Spleen (tissue), 11 donors: ENCODE measurements around the gene ICOSLG. TPM values are rescaled to one million over a fixed set of nuclear protein-coding genes. Genes with fewer than 3 reads are reported as not detected.
"Not testable (repeated sequence)": the region's sequence is repeated elsewhere in the genome, so short reads cannot be mapped to it uniquely, and the experiment has no call there.

ENCODE experiments used
- DNase-seq: peaks from one replicate; pipeline ENCODE4 v3.0.0-alpha.2; 2020
- H3K27ac ChIP-seq, 8 donors: fragments of 200-600 bp; sonication (generic) in 7 of 8; 1 replicate in 4 of 8; 2 replicates in 4 of 8; pipeline versions ENCODE4 v1.5.0 to v1.8.0; 2016 to 2021; ENCODE audit warnings: inconsistent platforms in 4 of 8, mild to moderate bottlenecking in 4 of 8, moderate library complexity in 1 of 8
- H3K27me3 ChIP-seq, 7 donors: fragments of 200-600 bp; sonication (generic) in 6 of 7; replicated peaks in 1 of 7; 1 replicate in 4 of 7; 2 replicates in 3 of 7; pipeline versions ENCODE4 v1.5.0 to v1.8.0; 2016 to 2021; ENCODE audit warnings: inconsistent platforms in 3 of 7, mild to moderate bottlenecking in 1 of 7
- H3K36me3 ChIP-seq, 6 donors: fragments of 200-600 bp; sonication (generic) in 5 of 6; 1 replicate in 4 of 6; 2 replicates in 2 of 6; pipeline versions ENCODE4 v1.5.0 to v1.8.0; 2016 to 2021; ENCODE audit warnings: inconsistent platforms in 2 of 6
- H3K4me1 ChIP-seq, 6 donors: fragments of 200-600 bp; sonication (generic) in 5 of 6; 1 replicate in 3 of 6; 2 replicates in 3 of 6; pipeline versions ENCODE4 v1.5.0 to v1.8.0; 2016 to 2021; ENCODE audit warnings: inconsistent platforms in 3 of 6
- H3K4me3 ChIP-seq, 8 donors: fragments of 200-600 bp; sonication (generic) in 7 of 8; 1 replicate in 4 of 8; 2 replicates in 4 of 8; pipeline versions ENCODE4 v1.5.0 to v1.8.0; 2016 to 2021; ENCODE audit warnings: inconsistent platforms in 4 of 8, mild to moderate bottlenecking in 4 of 8, moderate library complexity in 2 of 8
- H3K9me3 ChIP-seq, 8 donors: fragments of 200-600 bp; sonication (generic) in 7 of 8; 1 replicate in 4 of 8; 2 replicates in 4 of 8; pipeline versions ENCODE4 v1.5.0 to v1.8.0; 2016 to 2021; ENCODE audit warnings: inconsistent platforms in 4 of 8
- POLR2A ChIP-seq, 3 donors: fragments of 450-650 bp; IDR thresholded peaks; one replicate each; pipeline ENCODE4 v1.5.1; 2017; ENCODE audit warnings: antibody characterized with exemption in 3 of 3, mild to moderate bottlenecking in 1 of 3
- POLR2AphosphoS5 ChIP-seq, 3 donors: sonication (generic); formaldehyde crosslinking; IDR thresholded peaks; one replicate each; pipeline ENCODE4 v1.5.1; 2017; ENCODE audit warnings: antibody characterized with exemption in 3 of 3
- WGBS, 5 donors: extraction: QIAGEN DNeasy Blood & Tissue Kit in 3 of 5; methylation state at CpG; one replicate each; pipeline versions ENCODE4 v1.1.5 to v1.1.7; 2013 to 2018; 5-methylcytosine and 5-hydroxymethylcytosine counted together
- intact Hi-C: fragments of 100-400 bp; cut with DNase I; formaldehyde crosslinking; loops from one replicate; pipeline ENCODE4 v1.15.0; 2023; ENCODE audit warnings: low total_unique reads
- polyA plus RNA-seq, 3 donors: library from polyadenylated mRNA; stranded (reverse); fragments of 200-250 nt; gene quantifications; one replicate each; pipeline ENCODE4 v1.2.1, GENCODE V29; 2013
- total RNA-seq, 7 donors: library from RNA; depleted of rRNA in 3 of 7; stranded (reverse); fragments of >200 nt in 3 of 7; fragmentation: NEBNext Ultra II Directional in 4 of 7; extraction: Animal tissue kit (Norgen Biotek cat#: 25700) in 4 of 7; gene quantifications; one replicate each; pipeline versions ENCODE4 v1.1.0 to v1.2.1, GENCODE V29; 2016 to 2021
- TF ChIP-seq, protein P1 (sequence below), 11 experiments: fragments of 200-600 bp in 7 of 11; fragments of 450-650 bp in 4 of 11; sonication (generic) in 4 of 11; IDR thresholded peaks in 8 of 11; conservative IDR thresholded peaks in 3 of 11; 1 replicate in 7 of 11; 2 replicates in 4 of 11; pipeline versions ENCODE4 v1.4.0 to v1.8.0; 2016 to 2021; ENCODE audit warnings: antibody characterized with exemption in 11 of 11, inconsistent platforms in 4 of 11, mild to moderate bottlenecking in 1 of 11
- donor health status: healthy with polysubstance abuse.
- donor health status: DM: no; HTN: no; CAD: no; lungs with moderate emphysema.
- donor health status: DM: no; HTN: no; CAD: no.
- donor health status: Bipolar disorder and iron deficiency.
- donor health status: healthy.
- donor health status: DM: no; HTN: no; CAD: no.
- donor health status: DM: yes; HTN: yes; CAD: no.

Gene ICOSLG
- total and polyA plus RNA-seq, 10 donors, result 1.9 to 17.5 (median 6.7) TPM

DNA sequence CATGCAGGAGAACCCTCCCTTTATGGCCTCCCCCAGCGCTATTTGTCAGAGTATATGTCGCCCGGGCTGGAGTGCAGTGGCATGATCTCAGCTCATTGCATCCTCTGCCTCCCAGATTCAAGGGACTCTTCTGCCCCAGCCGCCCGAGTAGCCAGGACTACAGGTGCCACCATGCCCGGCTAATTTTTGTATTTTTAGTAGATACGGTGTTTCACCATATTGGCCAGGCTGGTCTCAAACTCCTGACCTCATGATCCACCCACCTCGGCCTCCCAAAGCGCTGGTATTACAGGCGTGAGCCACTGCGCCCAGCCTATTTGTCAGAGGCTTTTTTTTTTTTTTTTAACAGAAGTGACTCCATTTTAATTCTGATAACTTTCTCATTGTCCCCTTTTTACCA lies 40.7 kb downstream of the ICOSLG start:
- H3K36me3 ChIP-seq, H3K9me3 ChIP-seq, intact Hi-C loops, H3K27me3 ChIP-seq, H3K4me3 ChIP-seq, H3K27ac ChIP-seq: not testable (repeated sequence)
- H3K4me1 ChIP-seq, result peaks cover 0 to 11% (median 0%) of the 10 kb centered on the region in 6 donors
- WGBS, 5 donors, result 89 to 95% (median 94%) methylated on average over 9 to 11 of the region's 11 CpGs
- DNase-seq, result peak; percentile 28

DNA sequence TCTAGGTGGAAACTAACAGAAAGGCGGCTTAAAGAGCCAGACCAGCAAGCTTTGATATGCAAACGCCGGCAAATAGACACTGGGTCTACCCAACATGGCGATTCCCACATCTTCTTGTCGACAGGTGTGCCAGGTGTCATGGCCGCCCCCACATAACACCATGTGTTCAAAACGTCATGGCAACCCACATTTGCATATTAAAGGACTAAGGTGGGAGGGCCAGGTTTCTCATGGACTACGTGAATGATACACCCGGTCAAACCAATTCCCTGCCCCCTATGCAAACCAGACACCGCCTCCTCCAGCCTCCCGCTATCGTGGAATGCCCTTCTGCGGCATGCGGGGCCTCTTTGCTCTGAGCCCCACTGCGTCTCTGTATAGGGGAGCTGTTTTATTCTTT lies 41.3 kb downstream of the ICOSLG start:
- WGBS, 5 donors, result 75 to 88% (median 84%) methylated on average over 15 of the region's 15 CpGs
- peaks cover 0 to 11% (median 0%) of the 10 kb centered on the region in 6 donors for H3K4me1 ChIP-seq
- H3K27ac ChIP-seq, result no peak overlapping the region
- no peaks in the 10 kb centered on the region for H3K36me3 ChIP-seq
- no peaks in the 10 kb centered on the region for H3K27me3 ChIP-seq
- TF ChIP-seq POLR2A (IDR thresholded peaks at IDR 0.05) (no peak), POLR2AphosphoS5 (IDR thresholded peaks at IDR 0.05) (no peak)
- TF ChIP-seq, protein P1, sequence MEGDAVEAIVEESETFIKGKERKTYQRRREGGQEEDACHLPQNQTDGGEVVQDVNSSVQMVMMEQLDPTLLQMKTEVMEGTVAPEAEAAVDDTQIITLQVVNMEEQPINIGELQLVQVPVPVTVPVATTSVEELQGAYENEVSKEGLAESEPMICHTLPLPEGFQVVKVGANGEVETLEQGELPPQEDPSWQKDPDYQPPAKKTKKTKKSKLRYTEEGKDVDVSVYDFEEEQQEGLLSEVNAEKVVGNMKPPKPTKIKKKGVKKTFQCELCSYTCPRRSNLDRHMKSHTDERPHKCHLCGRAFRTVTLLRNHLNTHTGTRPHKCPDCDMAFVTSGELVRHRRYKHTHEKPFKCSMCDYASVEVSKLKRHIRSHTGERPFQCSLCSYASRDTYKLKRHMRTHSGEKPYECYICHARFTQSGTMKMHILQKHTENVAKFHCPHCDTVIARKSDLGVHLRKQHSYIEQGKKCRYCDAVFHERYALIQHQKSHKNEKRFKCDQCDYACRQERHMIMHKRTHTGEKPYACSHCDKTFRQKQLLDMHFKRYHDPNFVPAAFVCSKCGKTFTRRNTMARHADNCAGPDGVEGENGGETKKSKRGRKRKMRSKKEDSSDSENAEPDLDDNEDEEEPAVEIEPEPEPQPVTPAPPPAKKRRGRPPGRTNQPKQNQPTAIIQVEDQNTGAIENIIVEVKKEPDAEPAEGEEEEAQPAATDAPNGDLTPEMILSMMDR (IDR thresholded peaks at IDR 0.05 in 8 of 11, conservative IDR thresholded peaks at IDR 0.05 in 3 of 11), result no peak
- no peak overlapping the region for H3K4me3 ChIP-seq
- intact Hi-C loops, result no loop called here
- no peaks in the 10 kb centered on the region for H3K9me3 ChIP-seq
- peak; percentile 36 for DNase-seq

DNA sequence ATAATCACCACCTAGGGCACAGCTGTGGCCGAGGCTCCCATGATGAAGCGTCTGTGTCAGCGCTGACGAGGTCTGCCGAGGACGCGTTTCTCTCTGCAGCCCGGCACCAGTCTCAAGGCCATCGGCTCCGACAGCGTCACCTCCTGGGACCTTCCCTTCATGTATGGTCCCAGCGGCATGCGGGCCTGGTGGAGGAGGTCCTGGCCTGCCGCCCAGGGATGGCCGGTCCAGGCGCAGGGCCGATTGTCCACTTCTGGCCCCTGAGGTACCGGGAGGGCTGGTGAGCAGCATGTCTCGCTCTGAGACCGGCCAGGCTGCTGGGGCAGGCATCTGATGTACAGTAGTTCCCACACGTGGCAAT lies 43.6 kb downstream of the ICOSLG start:
- H3K27ac ChIP-seq, H3K27me3 ChIP-seq, H3K9me3 ChIP-seq, H3K4me3 ChIP-seq, intact Hi-C loops, H3K36me3 ChIP-seq: not testable (repeated sequence)
- H3K4me1 ChIP-seq, result peaks cover 0 to 11% (median 0%) of the 10 kb centered on the region in 6 donors
- WGBS, 5 donors, result 86 to 100% (median 98%) methylated on average over 6 to 21 of the region's 21 CpGs; no CpG with 5 or more reads in 2 of the 5 donors
- peak; percentile 66 for DNase-seq

DNA sequence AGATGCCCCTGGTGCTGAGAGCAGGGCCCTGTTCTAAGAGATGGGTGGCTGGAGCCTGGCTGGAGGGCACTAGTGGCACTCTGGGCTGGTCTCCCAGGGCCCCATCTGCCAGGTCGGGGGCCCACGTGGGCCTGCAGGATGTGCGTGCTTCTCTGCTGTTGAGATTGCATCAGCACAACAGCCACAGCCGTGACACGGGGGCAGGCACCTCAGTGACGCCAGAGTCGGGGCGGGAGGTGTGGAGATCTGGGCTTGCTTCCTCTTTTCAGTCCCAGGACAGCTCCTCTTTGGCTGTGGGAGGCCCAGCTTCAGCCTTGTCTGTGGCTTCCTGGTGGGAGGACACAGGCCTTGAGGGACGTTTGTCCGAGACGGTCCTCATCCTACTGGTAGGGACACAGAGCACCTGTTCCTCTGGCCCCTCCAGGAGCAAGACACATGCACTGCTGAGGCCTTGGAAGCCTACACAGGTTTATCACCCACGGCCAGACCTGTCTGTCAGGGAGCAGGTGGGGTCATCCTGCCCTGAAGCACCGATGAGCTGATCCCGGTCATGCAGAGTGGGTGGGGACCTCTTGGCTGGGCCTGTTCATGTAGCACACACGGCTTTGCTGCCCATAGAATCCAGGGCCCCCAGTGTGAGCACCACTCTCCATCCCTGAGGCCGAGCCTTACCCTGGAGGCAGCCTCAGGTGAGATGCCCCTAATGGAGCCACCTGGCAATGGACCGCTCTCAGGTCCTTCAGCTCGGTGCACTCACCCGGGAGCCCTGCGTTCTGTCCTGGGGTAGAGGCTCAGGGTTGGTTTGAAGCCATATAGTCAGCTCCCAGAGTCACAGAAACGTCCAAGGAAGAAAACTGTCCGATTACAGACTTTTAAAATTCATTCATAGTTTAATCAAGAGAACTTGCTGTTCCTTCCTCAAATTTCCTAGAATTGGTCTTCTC lies 44.3 kb downstream of the ICOSLG start:
- H3K4me3 ChIP-seq, intact Hi-C loops, DNase-seq, H3K9me3 ChIP-seq, H3K36me3 ChIP-seq, H3K27me3 ChIP-seq: not testable (repeated sequence)
- 20 to 21% methylated on average over 1 to 16 of the region's 22 CpGs; no CpG with 5 or more reads in 3 of the 5 donors for WGBS, 5 donors
- peak overlapping the region in 2 of 8 donors; percentile 59 to 64 for H3K27ac ChIP-seq
- peak; percentile 60 to 78 (median 65) for TF ChIP-seq POLR2AphosphoS5 (IDR thresholded peaks at IDR 0.05)
- peaks cover 0 to 11% (median 0%) of the 10 kb centered on the region in 6 donors for H3K4me1 ChIP-seq

DNA sequence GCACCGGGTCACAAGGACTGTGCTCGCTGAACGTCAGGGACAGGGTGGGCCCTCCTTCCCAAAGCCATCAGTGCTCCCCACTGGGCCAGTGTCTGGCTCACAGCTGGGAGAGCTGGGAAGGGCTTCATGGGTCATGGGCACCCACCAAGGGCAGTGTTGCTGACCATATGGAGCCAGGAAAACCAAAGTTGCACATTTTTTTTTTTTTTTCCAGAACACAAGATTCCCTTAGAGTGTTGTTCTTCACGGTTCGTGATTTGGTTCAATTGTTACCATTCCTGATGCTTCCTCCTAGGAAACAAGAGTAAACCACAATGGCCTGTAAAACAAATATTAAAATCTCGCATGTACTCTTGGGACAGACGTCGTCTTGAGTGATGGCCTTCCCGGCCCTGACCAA lies 45.9 kb downstream of the ICOSLG start:
- H3K36me3 ChIP-seq, H3K27me3 ChIP-seq, H3K4me3 ChIP-seq, intact Hi-C loops, DNase-seq, H3K27ac ChIP-seq, H3K9me3 ChIP-seq: not testable (repeated sequence)
- H3K4me1 ChIP-seq, result peaks cover 0 to 11% (median 0%) of the 10 kb centered on the region in 6 donors
- WGBS, 5 donors, result 63 to 82% (median 65%) methylated on average over 2 to 4 of the region's 9 CpGs; no CpG with 5 or more reads in 2 of the 5 donors

DNA sequence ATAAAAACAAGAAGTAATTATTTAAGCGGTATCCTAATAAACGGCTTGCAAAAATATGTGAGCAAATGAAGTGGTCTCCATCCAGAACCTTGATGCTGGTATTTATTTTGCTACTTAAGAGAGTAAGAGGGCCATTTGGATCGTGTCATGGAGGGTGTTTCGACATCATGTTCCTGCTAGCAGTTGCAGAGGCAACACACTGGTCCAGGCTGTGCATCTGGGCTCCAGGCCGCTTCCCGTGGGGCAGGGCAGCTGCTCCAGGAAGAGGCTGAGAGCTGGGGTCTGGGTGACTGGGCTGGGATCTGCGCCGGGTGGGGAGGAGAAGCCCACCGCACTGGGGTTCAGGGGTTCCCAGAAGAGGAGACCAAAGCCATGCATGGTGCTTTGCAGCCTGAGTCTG lies 46.3 kb downstream of the ICOSLG start:
- H3K27me3 ChIP-seq, result not testable (repeated sequence)
- no CpG with 5 or more reads among the region's 9 CpGs for WGBS, 5 donors

DNA sequence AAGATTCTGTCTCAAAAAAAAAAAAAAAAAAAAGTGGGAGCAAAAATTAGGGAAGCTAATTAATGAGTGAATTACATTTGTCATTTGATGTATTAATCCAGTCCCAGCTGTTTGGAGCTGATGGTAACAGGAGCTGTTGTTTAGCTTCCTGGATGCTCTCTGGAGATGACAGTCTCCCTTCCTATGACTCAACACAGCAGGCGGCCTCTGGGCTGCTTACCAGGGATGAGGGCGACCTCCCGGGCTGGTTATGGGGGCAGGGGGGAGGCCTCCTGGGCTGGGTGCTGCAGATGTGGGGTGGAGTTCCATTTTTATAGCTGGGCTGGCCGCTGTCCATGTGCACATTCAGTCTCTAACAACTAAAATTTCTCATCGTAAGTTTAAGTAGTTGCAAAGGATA lies 47.6 kb downstream of the ICOSLG start:
- WGBS, 5 donors, result 72 to 79% methylated on average over 1 to 2 of the region's 5 CpGs; no CpG with 5 or more reads in 3 of the 5 donors
- H3K27me3 ChIP-seq, DNase-seq, H3K4me3 ChIP-seq, intact Hi-C loops, H3K36me3 ChIP-seq, H3K9me3 ChIP-seq, H3K27ac ChIP-seq: not testable (repeated sequence)
- peaks cover 0 to 11% (median 0%) of the 10 kb centered on the region in 6 donors for H3K4me1 ChIP-seq

More for the DNA sequence above, 46.3 kb downstream of the ICOSLG start:
- H3K36me3 ChIP-seq, H3K9me3 ChIP-seq, intact Hi-C loops, H3K4me3 ChIP-seq, H3K27ac ChIP-seq, DNase-seq: not testable (repeated sequence)
- H3K4me1 ChIP-seq, result peaks cover 0 to 11% (median 0%) of the 10 kb centered on the region in 6 donors

DNA sequence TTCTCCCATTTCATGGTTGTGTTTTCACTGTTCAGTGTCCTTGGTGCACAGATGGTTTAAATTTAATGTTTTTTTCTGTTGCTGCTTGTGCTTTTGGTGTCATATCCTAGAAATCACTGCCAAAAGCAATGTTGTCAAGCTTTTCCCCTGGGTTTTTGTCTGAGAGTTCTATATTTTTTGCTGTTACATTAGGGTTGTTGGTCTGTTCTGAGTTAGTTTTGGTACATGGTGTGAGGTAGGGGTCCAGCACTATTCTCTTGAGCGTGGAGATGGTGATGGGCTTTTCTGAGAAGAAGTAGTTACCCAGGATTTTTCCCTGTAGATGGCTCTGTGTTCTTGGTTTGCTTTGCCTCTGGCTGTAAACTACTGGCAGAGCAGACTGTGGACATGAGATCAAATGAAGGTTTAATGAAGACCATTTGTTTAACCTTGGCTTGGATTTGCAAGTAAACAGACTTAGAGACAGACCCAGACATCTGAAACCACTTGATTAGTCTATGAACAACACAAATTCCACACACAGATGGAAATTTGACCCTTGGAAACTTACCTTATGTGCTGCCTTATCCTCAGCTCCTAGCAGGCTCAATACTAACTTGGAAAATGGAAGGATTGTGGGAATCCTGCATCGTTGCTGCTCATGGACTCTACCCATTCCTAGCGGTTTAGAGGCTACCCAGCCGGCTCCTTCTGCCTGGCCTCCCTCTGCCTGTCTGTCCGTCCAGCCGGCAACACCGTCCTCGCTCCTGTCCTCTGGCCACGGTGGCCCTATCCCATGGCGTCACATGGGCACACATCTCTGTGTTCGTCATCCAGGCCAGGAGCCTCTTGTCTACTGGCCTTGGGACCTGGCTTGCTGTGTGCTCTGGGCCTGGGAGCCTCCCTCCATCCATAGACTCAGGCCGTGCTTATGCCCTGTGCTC lies 50.1 kb downstream of the ICOSLG start:
- H3K27ac ChIP-seq, H3K4me1 ChIP-seq, intact Hi-C loops, H3K4me3 ChIP-seq, H3K9me3 ChIP-seq, H3K36me3 ChIP-seq, H3K27me3 ChIP-seq: not testable (repeated sequence)
- DNase-seq, result peak; percentile 52
- 90 to 99% (median 97%) methylated on average over 8 to 12 of the region's 12 CpGs; no CpG with 5 or more reads in 1 of the 5 donors for WGBS, 5 donors

DNA sequence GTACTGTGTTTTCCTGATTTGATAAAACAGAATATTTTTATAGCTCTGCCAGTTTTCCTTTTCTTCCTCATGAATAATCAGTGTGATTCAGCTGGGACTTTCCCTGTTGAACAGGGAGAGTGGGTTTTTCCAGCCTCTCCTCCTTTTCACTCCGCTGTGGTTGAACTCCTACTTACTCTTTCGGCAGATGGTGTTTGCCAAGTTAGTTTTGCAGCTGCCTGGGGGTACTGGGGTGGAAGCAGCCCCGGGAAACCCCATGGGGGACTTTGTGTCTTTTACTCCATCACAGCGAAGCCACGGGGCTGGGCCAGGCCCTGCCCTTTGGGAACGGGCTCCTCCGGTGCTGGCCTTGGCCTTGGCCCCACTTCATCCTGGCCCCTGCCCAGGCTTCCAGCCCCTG lies 55.9 kb downstream of the ICOSLG start:
- H3K4me1 ChIP-seq, H3K27ac ChIP-seq, DNase-seq, H3K36me3 ChIP-seq, H3K9me3 ChIP-seq, H3K4me3 ChIP-seq, intact Hi-C loops, H3K27me3 ChIP-seq: not testable (repeated sequence)
- WGBS, 5 donors, result no CpG with 5 or more reads among the region's 7 CpGs
